Lower lobe of right lung (tissue), 2 donors: Measurements from ENCODE around the gene GPR180. TPM values are rescaled to one million over a fixed set of nuclear protein-coding genes. Genes with fewer than 3 reads are reported as not detected.

Experiments
- ATAC-seq, 2 donors: fragments of 200-7000 bp; cut with Tn5 transposase; one replicate each; pipeline ENCODE4 v1.9.1; 2020 to 2022; ENCODE audit warnings: mild to moderate bottlenecking in 2 of 2, moderate library complexity in 2 of 2
- DNase-seq: peaks from one replicate; pipeline ENCODE4 v3.0.0-alpha.2; 2020
- H3K27ac ChIP-seq: fragments of 200-600 bp; one replicate; pipeline ENCODE4 v1.8.0; 2022
- H3K27me3 ChIP-seq: fragments of 200-600 bp; one replicate; pipeline ENCODE4 v1.8.0; 2022; ENCODE audit warnings: low read depth
- H3K36me3 ChIP-seq: fragments of 200-600 bp; one replicate; pipeline ENCODE4 v1.8.0; 2022; ENCODE audit warnings: mild to moderate bottlenecking
- H3K4me1 ChIP-seq: fragments of 200-600 bp; one replicate; pipeline ENCODE4 v1.8.0; 2022
- H3K4me3 ChIP-seq: fragments of 200-600 bp; one replicate; pipeline ENCODE4 v1.8.0; 2022; ENCODE audit warnings: mild to moderate bottlenecking
- H3K9me3 ChIP-seq: fragments of 200-600 bp; one replicate; pipeline ENCODE4 v1.8.0; 2022
- intact Hi-C: fragments of 100-400 bp; cut with DNase I; formaldehyde crosslinking; loops from one replicate; pipeline ENCODE4 v1.11.0; 2022
- total RNA-seq: library from RNA; stranded (reverse); fragmentation: NEBNext Ultra II Directional; extraction: Animal tissue kit (Norgen Biotek cat#: 25700); gene quantifications from one replicate; pipeline ENCODE4 v1.2.1, GENCODE V29; 2021
- TF ChIP-seq, protein P1 (sequence below): fragments of 200-600 bp; IDR thresholded peaks from one replicate; pipeline ENCODE4 v1.8.0; 2022; ENCODE audit warnings: antibody characterized with exemption, mild to moderate bottlenecking
- donor health status: DM: no; HTN: yes; CAD: no; lungs with severe emphysema.

The GPR180 gene
- total RNA-seq, 1 donor from 2014 or later: 5.5 TPM

DNA sequence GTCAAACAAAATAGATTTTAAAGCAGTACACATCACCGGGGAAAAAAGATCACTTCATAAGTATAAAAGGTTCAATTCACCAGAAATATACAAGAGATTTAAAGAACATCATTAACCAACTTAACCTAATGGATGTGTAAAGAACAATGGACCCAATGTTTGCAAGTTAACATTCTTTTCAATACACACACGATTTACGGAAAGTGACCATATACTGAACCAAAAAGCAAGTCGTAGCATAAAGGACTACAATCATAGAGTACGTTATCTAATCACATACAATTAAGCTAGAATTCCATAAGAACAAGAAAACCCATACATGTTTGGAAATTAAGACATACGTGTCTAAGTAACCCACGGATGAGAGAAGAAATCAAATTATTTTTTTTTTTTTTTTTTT is 15.3 kb upstream of the GPR180 start:
- no peaks in the 10 kb centered on the region for H3K9me3 ChIP-seq
- H3K36me3 ChIP-seq: peaks cover 72% of the 10 kb centered on the region
- DNase-seq: no peak
- no peaks in the 10 kb centered on the region for H3K4me1 ChIP-seq
- no peaks in the 10 kb centered on the region for H3K27me3 ChIP-seq
- no peak for ATAC-seq
- no peak overlapping the region for H3K4me3 ChIP-seq
- intact Hi-C loops: no loop called here
- no peak overlapping the region for H3K27ac ChIP-seq
- TF ChIP-seq, protein P1, sequence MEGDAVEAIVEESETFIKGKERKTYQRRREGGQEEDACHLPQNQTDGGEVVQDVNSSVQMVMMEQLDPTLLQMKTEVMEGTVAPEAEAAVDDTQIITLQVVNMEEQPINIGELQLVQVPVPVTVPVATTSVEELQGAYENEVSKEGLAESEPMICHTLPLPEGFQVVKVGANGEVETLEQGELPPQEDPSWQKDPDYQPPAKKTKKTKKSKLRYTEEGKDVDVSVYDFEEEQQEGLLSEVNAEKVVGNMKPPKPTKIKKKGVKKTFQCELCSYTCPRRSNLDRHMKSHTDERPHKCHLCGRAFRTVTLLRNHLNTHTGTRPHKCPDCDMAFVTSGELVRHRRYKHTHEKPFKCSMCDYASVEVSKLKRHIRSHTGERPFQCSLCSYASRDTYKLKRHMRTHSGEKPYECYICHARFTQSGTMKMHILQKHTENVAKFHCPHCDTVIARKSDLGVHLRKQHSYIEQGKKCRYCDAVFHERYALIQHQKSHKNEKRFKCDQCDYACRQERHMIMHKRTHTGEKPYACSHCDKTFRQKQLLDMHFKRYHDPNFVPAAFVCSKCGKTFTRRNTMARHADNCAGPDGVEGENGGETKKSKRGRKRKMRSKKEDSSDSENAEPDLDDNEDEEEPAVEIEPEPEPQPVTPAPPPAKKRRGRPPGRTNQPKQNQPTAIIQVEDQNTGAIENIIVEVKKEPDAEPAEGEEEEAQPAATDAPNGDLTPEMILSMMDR: no peak

DNA sequence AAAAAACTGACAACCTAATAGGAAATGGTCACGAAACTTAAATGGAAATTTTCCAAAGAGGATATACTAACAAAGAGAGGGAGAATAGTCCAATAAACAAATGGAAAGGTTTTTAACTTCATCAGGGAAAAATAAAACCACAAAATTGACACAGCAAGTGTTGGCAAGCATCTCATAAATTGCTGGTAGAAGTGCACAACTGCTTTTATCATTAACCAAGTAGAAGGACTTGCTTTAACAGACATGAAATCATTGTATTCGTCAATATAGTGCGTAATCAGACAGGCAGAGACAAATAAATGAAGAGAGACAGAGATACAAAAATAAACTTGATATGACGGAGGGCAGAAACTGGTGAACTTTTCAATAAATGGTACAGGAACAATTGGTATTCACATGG is 13.1 kb upstream of the GPR180 start:
- Histone ChIP-seq H3K27ac (no peak overlapping the region), H3K4me1 (peaks cover under 1% of the 10 kb centered on the region), H3K27me3 (no peaks in the 10 kb centered on the region), H3K9me3 (no peaks in the 10 kb centered on the region), H3K36me3 (peaks cover 68% of the 10 kb centered on the region), H3K4me3 (no peak overlapping the region)
- DNase-seq (no peak), ATAC-seq (no peak)
- TF ChIP-seq, protein P1: no peak
- intact Hi-C loops: no loop called here

GRCh38 chr13:94590744-94591143 is 10.9 kb upstream of the GPR180 start:
- intact Hi-C loops: no loop called here
- Histone ChIP-seq H3K4me1 (peaks cover 20% of the 10 kb centered on the region), H3K27me3 (no peaks in the 10 kb centered on the region), H3K4me3 (no peak overlapping the region), H3K9me3 (no peaks in the 10 kb centered on the region), H3K27ac (no peak overlapping the region), H3K36me3 (peaks cover 51% of the 10 kb centered on the region)
- TF ChIP-seq, protein P1: no peak
- DNase-seq (no peak), ATAC-seq (no peak)

DNA sequence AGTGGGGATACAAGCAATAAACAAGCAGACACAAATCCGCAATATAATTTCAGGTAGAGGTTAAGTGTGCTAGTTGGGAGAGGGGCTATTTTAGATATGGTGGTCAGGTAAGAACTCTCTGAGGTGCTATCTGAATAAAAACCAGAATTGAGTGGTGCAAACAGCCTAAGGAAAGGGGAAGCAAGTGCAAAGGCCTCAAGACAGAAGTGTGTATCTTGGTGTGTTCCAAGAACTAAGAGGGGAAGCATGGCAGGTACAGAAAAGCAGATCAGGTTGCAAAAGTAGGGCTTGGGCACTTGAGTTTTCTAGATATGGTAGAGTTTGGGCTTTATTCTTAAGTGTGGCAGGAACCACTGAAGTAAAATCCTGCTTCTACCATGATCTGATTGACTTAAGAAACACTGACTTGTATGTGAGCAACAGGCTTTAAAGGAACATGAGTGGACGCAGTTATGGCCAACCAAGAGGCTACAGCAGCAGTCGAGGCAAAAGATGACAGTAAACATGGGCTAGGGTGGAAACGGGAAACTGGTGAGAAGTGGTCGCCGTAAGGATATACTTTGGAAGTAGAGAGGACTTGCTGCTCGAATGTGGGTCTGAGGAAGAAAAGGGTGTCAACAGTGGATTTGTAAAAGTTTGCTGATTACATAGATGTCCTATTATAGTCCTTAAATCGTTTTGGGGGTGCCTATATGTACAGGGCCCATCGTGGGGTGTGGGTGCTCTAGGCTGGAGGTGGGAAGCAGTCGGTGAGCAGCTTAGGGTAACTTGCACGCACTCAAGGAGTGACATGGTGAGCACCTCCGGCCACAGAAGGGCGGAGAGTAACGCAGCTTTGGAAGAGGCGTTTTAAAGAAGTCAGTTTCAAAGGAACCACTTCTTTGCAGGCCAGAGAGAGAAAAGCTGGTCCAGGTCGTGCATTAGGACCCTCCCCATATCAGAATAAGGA is 6.4 kb upstream of the GPR180 start:
- no peaks in the 10 kb centered on the region for H3K9me3 ChIP-seq
- peaks cover 28% of the 10 kb centered on the region for H3K36me3 ChIP-seq
- ATAC-seq: peak; percentile 67 to 81
- peaks cover 20% of the 10 kb centered on the region for H3K4me1 ChIP-seq
- no peak for DNase-seq
- TF ChIP-seq, protein P1: no peak
- peak overlapping the region; percentile 82 for H3K27ac ChIP-seq
- H3K27me3 ChIP-seq: no peaks in the 10 kb centered on the region
- peak overlapping the region; percentile 88 for H3K4me3 ChIP-seq
- intact Hi-C loops: no loop called here

GRCh38 chr13:94595950-94596574 is 5.6 kb upstream of the GPR180 start, which contains the start of gene TGDS:
Gene TGDS (minus strand): TSS chr13:94596152. CDS start chr13:94596136, 16 bp downstream.
- TF ChIP-seq, protein P1: no peak
- intact Hi-C loops: no loop called here

More at GRCh38 chr13:94595950-94596574, 5.6 kb upstream of the GPR180 start, which contains the start of gene TGDS:
- Histone ChIP-seq H3K4me3 (peak within 1 kb of the TSS; percentile 88), H3K27me3 (no peaks in the 10 kb centered on the region), H3K36me3 (peaks cover 20% of the 10 kb centered on the region), H3K9me3 (no peaks in the 10 kb centered on the region), H3K27ac (peak within 1 kb of the TSS; percentile 82), H3K4me1 (peaks cover 20% of the 10 kb centered on the region)
- peak; percentile 96 for DNase-seq
- ATAC-seq: peak; percentile 99
